Sigmoid colon (tissue), 4 donors: ENCODE data around the gene SNAPC5.

Experiments
- EP300 ChIP-seq, 4 donors: sonication (generic); formaldehyde crosslinking; IDR thresholded peaks; one replicate each; pipeline ENCODE4 v1.6.1; 2017; ENCODE audit warnings: antibody characterized with exemption in 4 of 4
- TF ChIP-seq, protein P1 (sequence below), 4 experiments: fragments of 450-650 bp in 3 of 4; fragments of 200-600 bp in 1 of 4; IDR thresholded peaks; one replicate each; pipeline ENCODE4 v1.5.1; 2016 to 2019; ENCODE audit warnings: antibody characterized with exemption in 4 of 4, mild to moderate bottlenecking in 3 of 4, moderate library complexity in 2 of 4

DNA sequence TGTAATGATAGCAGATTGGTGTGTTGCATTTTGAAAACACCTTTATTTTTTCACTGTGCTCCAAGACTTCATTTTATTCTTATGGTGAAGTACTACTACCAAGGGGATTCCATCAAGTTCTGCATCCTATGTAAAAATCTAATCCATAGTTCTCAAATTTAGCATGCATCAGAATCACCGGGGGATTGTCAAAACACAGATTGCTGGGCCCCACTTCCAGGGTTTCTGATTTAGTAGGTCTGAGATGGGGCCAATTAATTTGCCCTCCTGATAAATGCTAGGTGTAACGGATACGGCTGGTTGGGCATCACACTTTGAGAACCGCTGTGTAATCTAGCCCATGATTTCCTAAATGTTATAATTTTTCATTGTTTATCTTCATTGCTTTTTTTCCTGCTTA, 8.3 kb upstream of the SNAPC5 start:
- TF ChIP-seq, protein P1, sequence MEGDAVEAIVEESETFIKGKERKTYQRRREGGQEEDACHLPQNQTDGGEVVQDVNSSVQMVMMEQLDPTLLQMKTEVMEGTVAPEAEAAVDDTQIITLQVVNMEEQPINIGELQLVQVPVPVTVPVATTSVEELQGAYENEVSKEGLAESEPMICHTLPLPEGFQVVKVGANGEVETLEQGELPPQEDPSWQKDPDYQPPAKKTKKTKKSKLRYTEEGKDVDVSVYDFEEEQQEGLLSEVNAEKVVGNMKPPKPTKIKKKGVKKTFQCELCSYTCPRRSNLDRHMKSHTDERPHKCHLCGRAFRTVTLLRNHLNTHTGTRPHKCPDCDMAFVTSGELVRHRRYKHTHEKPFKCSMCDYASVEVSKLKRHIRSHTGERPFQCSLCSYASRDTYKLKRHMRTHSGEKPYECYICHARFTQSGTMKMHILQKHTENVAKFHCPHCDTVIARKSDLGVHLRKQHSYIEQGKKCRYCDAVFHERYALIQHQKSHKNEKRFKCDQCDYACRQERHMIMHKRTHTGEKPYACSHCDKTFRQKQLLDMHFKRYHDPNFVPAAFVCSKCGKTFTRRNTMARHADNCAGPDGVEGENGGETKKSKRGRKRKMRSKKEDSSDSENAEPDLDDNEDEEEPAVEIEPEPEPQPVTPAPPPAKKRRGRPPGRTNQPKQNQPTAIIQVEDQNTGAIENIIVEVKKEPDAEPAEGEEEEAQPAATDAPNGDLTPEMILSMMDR (IDR thresholded peaks at IDR 0.05): no peak
- TF ChIP-seq EP300 (IDR thresholded peaks at IDR 0.05): no peak
